ENCODE measurements around the gene SHQ1.
"Not testable (repeated sequence)": the region's sequence is repeated elsewhere in the genome, so short reads cannot be mapped to it uniquely, and the experiment has no call there.

The SHQ1 gene

DNA sequence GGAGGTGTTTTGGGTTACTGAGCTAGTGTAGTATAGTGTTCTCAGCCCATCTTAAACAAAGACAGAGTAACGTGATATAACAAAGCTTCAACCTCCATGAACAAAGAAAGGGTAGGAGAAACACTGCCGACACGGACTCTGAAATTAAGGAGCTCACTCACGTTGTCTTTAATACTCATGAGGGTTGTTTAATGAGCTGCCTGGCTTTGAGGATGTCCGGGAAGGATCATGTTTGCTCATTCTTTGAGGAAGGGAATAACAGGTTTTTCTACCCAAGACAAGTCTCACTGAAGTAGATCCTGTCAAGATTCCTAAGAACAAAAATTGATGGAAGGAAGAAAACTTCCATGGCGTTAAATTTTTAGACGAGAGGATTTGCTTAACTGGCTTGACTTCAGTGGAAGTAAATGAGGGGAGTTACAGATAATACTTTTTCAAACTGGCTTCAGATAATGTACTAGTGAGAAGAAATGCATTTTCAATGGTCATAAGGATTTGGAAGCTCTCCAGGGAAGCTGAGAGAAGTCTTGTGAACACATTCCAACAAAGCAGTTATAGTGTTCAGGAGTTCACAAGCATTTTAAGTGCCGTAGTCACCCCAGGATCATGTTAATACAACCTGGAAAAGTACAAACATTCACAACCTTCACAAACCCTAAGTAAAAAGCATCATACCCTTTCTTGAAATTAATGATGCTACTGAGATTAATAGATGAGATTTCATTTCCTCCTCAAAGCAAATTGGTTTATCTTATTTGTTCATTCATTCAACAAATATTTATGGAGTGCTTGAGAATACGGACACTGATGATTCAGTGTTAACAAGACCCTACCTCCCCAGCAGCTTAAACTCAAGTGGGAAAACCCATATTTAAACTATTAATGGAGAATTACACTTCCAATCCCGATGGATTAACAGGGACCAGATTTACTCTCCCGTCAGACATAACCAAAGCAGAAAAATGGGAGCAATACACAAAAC lies 101.5 kb downstream of the SHQ1 start:
- no peak for DNase-seq

DNA sequence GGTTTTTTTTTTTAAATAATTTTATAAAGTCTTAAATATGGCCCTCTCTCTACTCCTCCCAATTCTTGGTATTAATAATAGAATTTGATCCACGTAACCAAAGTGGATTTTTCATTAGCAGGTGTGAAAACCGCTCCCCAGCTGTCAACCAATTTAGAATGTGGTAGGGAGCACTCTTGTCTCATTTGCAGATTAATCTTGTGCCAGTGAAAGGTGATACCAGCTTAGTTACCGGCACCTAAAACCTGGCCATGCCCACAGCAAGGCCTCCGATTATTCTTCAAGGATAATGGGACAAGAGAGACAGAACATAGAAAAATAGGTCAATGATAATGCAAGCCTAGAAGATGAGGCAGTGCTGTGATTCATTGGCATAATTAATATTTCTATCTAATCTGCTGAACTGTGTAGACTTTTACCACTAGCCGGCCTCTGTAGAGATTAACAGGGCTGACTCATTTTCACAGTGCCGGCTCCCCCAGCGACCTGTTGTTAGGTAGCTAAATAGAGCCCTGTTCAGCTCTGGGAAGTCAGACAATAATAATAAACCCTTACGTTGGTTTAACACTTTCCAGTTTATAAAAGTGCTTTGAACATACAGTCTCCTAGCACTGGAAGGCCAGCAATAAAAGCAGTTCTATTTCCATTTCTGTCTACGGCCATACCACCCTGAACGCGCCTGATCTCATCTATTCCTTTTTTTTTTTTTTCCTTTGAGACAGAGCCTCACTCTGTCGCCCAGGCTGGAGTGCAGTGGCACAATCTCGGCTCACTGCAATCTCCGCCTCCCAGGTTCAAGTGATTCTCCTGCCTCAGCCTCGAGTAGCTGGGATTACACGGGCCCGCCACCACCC lies 102.9 kb downstream of the SHQ1 start:
- DNase-seq = no peak

- DNase-seq = no peak
Observed at GRCh38 chr3:72744330-72744729, 103.9 kb downstream of the SHQ1 start.

GRCh38 chr3:72739531-72740466 lies 108.4 kb downstream of the SHQ1 start:
- no peak for DNase-seq

- peak; percentile 73 for DNase-seq
Observed at GRCh38 chr3:72738752-72739530, 109.3 kb downstream of the SHQ1 start.

- DNase-seq = not testable (repeated sequence)
Observed at GRCh38 chr3:72735072-72735471, 113.2 kb downstream of the SHQ1 start.

DNA sequence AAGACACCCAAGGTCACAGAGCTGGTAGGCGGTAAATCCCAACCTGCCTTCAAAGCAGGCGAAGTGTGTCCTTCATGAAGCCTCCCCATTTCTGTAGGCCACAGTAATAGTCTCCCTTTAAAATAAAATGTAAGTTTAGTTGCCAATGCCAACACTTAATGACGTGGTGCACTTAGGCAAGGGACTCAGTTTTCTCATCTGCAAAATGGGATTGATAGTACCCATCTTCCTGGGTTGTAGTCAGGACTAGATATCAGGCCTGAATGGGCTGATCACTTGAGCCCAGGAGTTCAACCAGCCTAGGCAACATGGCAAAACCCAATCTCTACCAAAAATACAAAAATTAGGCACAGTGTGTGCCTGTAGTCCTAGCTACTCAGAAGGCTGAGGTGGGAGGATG lies 114.6 kb downstream of the SHQ1 start:
- DNase-seq = no peak

GRCh38 chr3:72732666-72733345 lies 115.4 kb downstream of the SHQ1 start:
- not testable (repeated sequence) for DNase-seq

DNA sequence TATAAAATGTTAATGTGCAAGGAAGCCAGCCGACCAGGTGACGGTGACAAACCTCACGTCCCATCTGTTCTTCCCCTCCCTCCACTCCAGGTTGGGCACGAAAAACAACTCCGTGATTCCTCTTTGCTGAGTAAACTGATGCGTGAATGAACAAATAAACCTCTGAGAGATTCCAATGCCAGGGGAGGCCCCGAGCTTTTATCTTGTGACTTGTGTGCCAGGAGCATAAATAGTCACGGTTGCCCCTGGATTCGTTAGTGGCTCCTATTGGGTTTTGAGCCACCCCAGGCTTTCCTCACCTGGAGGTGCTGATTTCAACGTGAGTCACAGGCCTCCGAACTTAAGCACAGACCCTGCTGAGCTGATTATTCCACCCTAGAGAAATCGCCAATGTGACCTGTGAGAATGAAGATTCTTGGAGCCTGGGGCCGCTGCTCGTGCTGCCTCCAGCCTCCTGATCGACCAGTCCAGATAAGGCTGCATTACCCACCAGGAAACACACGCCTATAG lies 119.2 kb downstream of the SHQ1 start:
- no peak for DNase-seq

GRCh38 chr3:72728329-72728889 lies 119.8 kb downstream of the SHQ1 start:
- DNase-seq = no peak

- no peak for DNase-seq
Observed at GRCh38 chr3:72727726-72728125, 120.5 kb downstream of the SHQ1 start.

DNA sequence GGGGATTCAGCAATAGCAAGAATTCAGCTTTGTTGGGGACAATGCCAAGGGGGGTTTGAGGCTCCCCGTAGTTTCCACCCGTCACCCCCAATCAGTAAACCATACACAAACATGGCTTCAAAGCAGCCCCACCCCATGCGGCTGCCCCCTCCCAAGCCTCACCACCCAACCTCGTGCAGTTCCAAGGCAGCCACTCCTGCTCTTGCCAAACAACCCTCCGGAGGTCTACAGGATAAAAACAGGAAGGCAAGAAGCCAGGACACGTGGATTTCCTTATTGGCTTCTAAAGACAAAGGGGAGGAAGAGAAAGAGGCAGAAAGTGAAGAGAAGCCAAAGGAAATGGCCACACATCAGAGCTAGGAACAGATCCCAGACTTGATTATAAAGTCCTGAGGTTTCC lies 121.1 kb downstream of the SHQ1 start:
- DNase-seq = no peak

DNA sequence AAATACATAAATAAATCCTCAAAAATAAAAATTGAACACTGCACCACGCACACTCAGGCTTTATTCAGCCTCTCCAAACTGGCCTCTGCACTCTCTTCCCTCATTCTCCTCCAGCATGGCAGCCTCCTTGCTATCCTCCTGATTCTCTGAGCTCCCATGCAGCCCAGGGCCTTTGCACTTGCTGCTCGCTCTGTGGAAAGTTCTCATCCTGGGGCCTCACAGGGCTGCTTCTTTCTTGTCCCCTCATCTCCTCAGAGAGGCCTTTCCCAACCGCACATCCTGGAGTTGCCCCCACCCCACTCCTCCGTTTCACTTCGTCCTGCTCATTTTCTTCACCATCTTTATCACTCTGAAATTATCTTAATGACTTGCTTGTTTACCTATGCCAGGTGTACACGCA lies 123.0 kb downstream of the SHQ1 start:
- DNase-seq = no peak

- no peak for DNase-seq
Observed at GRCh38 chr3:72724070-72724469, 124.2 kb downstream of the SHQ1 start.

- no peak for DNase-seq
Observed at GRCh38 chr3:72722930-72723726, 125.1 kb downstream of the SHQ1 start.

DNA sequence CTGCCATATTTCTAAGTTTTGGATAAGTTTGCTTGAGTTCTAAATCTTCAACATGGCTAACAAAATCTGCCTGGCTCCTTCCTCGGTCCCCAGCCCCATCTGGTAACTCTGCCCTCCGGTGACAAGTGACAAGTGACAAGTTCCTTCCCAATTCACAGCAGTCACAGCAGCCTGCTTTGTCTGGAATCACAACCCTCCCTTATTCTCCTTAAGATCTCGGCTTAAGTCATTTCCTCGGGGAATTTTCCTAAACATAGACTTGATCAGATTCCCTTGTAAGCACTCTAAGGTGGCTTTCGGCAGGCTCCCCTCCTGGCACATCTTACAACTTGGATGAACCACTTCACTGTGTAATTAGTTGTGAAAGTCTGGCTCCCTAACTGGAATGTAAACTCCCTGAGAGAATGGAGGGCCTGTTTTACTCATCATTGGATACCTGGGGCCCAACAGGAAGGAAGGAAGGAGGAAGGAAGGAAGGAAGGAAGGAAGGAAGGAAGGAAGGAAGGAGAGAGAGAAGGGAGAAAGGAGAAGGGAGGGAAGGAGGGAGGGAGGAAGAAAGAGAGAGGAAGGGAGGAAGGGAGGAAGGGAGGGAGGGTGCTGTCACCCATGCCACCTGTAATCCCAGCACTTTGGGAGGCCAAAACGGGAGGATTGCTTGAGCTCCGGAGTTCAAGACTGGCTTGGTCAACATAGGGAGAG lies 126.4 kb downstream of the SHQ1 start:
- no peak for DNase-seq

DNA sequence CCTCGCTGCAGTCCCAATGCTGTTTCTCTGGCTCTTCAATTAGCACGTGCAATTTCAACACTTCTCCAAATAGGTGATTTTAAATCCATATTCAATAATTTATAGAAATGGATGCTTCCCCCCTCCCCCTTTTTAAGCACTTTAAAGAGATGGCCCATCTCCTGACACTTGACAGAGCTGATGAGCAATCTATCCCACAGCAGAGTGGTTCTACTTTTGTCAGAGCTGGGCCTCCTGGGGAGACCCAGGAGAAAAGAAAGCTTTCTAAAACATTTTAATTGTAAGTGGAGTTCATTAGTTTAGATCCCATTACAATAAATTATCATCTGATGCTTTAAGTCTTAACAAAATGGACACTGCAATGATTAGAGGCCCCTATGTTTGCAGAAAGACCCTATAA lies 127.7 kb downstream of the SHQ1 start:
- no peak for DNase-seq

GRCh38 chr3:72719137-72719536 lies 129.1 kb downstream of the SHQ1 start:
- no peak for DNase-seq

DNA sequence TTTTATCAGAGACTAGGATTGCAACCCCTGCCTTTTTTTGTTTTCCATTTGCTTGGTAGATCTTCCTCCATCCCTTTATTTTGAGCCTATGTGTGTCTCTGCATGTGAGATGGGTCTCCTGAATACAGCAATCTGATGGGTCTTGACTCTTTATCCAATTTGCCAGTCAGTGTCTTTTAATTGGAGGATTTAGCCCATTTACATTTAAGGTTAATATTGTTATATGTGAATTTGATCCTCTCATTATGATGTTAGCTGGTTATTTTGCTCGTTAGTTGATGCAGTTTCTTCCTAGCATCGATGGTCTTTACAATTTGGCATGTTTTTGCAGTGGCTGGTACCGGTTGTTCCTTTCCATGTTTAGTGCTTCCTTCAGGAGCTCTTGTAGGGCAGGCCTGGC lies 134.1 kb downstream of the SHQ1 start:
- not testable (repeated sequence) for DNase-seq

All from CD4-positive, alpha-beta T cell treated with Interferon gamma for 1 hour (primary cell).